Right lobe of liver (tissue), 6 donors: Measurements from ENCODE around the gene METRNL. TPM values are rescaled to one million over a fixed set of nuclear protein-coding genes. Genes with fewer than 3 reads are reported as not detected.

Experiments used
- ATAC-seq, 4 donors: fragments of 200-7000 bp; cut with Tn5 transposase; one replicate each; pipeline ENCODE4 v1.9.1; 2020; ENCODE audit warnings: mild to moderate bottlenecking in 4 of 4, moderate library complexity in 4 of 4
- DNase-seq, 3 donors: peaks; one replicate each; pipeline ENCODE4 v3.0.0-alpha.2; 2020
- H3K27ac ChIP-seq, 3 donors: fragments of 200-600 bp; one replicate each; pipeline ENCODE4 v1.8.0; 2022
- H3K27me3 ChIP-seq, 2 donors: fragments of 200-600 bp; one replicate each; pipeline ENCODE4 v1.8.0; 2022
- H3K36me3 ChIP-seq, 4 donors: fragments of 200-600 bp; sonication (generic) in 1 of 4; one replicate each; pipeline versions ENCODE4 v1.5.1 to v1.8.0; 2017 to 2022; ENCODE audit warnings: control low read depth in 1 of 4
- H3K4me1 ChIP-seq, 4 donors: fragments of 200-600 bp; sonication (generic) in 1 of 4; one replicate each; pipeline versions ENCODE4 v1.5.1 to v1.8.0; 2017 to 2022; ENCODE audit warnings: control low read depth in 1 of 4
- H3K4me3 ChIP-seq, 3 donors: fragments of 200-600 bp; one replicate each; pipeline ENCODE4 v1.8.0; 2022
- H3K9me3 ChIP-seq, 4 donors: fragments of 200-600 bp; sonication (generic) in 1 of 4; one replicate each; pipeline versions ENCODE4 v1.5.1 to v1.8.0; 2017 to 2022; ENCODE audit warnings: control low read depth in 1 of 4
- POLR2A ChIP-seq: fragments of 450-650 bp; IDR thresholded peaks from one replicate; pipeline ENCODE4 v1.6.1; 2017; ENCODE audit warnings: antibody characterized with exemption, mild to moderate bottlenecking
- WGBS: methylation state at CpG from one replicate; pipeline ENCODE4 v1.1.6; 2018; ENCODE audit warnings: low coverage, low lambda C conversion rate; ENCODE audit not compliant: insufficient coverage; ENCODE audit errors: missing lambda C conversion rate; 5-methylcytosine and 5-hydroxymethylcytosine counted together
- intact Hi-C, 2 donors: fragments of 100-400 bp; cut with DNase I; formaldehyde crosslinking; loops; one replicate each; pipeline versions ENCODE4 v1.11.2 to v1.14.1; 2022
- total RNA-seq, 6 experiments: library from RNA; depleted of rRNA in 2 of 6; stranded (reverse); fragments of >200 nt in 2 of 6; fragmentation: NEBNext Ultra II Directional in 3 of 6; extraction: Animal tissue kit (Norgen Biotek cat#: 25700) in 3 of 6; gene quantifications; one replicate each; pipeline versions ENCODE4 v1.1.0 to v1.2.4, GENCODE V29; 2016 to 2023
- TF ChIP-seq, protein P1 (sequence below), 4 donors: fragments of 200-600 bp in 3 of 4; fragments of 450-650 bp in 1 of 4; IDR thresholded peaks; one replicate each; pipeline versions ENCODE4 v1.5.1 to v1.8.0; 2016 to 2022; ENCODE audit warnings: antibody characterized with exemption in 4 of 4, mild to moderate bottlenecking in 2 of 4
- donor health status: DM: no; HTN: yes; CAD: no.
- donor health status: DM: no; HTN: no; CAD: no.
- donor health status: DM: no; HTN: no; CAD: no.
- donor health status: DM: no; HTN: yes; CAD: no.
- donor health status: DM: no; HTN: yes; CAD: no.

Gene METRNL
- total RNA-seq, 6 experiments from 2014 or later: 2.3 to 18.6 (median 5.9) TPM

GRCh38 chr17:83062818-83063671 is 16.4 kb upstream of the METRNL start:
- Histone ChIP-seq H3K27me3 (no peaks in the 10 kb centered on the region), H3K9me3 (no peaks in the 10 kb centered on the region), H3K27ac (no peak overlapping the region), H3K4me3 (no peak overlapping the region), H3K36me3 (no peaks in the 10 kb centered on the region), H3K4me1 (no peaks in the 10 kb centered on the region)
- intact Hi-C loops: no loop called here
- ATAC-seq (no peak), DNase-seq (peak; percentile 14 to 51 (median 45))
- WGBS: 87% methylated on average over 12 of the region's 30 CpGs
- TF ChIP-seq, protein P1, sequence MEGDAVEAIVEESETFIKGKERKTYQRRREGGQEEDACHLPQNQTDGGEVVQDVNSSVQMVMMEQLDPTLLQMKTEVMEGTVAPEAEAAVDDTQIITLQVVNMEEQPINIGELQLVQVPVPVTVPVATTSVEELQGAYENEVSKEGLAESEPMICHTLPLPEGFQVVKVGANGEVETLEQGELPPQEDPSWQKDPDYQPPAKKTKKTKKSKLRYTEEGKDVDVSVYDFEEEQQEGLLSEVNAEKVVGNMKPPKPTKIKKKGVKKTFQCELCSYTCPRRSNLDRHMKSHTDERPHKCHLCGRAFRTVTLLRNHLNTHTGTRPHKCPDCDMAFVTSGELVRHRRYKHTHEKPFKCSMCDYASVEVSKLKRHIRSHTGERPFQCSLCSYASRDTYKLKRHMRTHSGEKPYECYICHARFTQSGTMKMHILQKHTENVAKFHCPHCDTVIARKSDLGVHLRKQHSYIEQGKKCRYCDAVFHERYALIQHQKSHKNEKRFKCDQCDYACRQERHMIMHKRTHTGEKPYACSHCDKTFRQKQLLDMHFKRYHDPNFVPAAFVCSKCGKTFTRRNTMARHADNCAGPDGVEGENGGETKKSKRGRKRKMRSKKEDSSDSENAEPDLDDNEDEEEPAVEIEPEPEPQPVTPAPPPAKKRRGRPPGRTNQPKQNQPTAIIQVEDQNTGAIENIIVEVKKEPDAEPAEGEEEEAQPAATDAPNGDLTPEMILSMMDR (IDR thresholded peaks at IDR 0.05): no peak
- TF ChIP-seq POLR2A: no peak

DNA sequence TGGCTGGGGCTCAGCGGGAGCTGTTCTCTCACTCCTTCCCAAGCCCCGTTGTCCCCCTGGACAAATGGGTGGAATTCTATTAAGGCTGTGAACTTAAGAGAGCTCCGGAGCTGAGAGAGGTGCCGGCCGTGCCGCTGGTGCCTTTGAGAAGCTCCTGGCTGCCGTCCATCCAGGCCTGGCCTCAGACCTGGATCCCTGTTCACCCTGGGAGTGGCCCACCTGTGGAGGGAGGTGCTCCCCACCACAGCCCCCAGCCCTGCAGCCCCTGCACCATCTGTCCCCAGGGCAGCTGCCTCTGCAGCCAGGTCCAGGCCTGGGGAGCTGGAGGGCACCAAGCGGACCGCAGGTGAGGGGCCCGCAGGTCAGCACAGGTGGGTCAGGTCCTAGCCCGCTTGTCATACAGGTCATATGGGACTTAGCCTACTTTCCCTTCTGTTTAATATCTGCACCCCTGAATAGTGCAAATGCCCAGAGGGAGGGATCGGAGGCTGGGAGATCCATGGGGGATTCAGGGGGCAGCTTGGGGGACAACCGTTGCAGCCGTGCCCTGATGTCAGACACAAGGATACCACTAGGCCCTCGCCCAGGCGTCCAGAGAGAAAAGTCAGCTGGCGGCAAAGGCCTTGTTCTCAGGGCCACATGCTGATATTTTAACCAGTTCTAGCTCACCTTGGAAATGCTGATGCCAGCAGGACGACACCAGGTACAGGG is 15.2 kb upstream of the METRNL start:
- H3K36me3 ChIP-seq: no peaks in the 10 kb centered on the region
- H3K27ac ChIP-seq: no peak overlapping the region
- intact Hi-C loops: no loop called here
- H3K4me1 ChIP-seq: no peaks in the 10 kb centered on the region
- no peak overlapping the region for H3K4me3 ChIP-seq
- WGBS: 94% methylated on average over 11 of the region's 18 CpGs
- peak; percentile 14 to 49 (median 43) for DNase-seq
- no peak for TF ChIP-seq POLR2A
- TF ChIP-seq, protein P1 (IDR thresholded peaks at IDR 0.05): no peak
- ATAC-seq: no peak
- H3K9me3 ChIP-seq: no peaks in the 10 kb centered on the region
- no peaks in the 10 kb centered on the region for H3K27me3 ChIP-seq

- Histone ChIP-seq H3K27me3 (no peaks in the 10 kb centered on the region), H3K27ac (no peak overlapping the region), H3K4me1 (no peaks in the 10 kb centered on the region), H3K36me3 (no peaks in the 10 kb centered on the region), H3K4me3 (no peak overlapping the region), H3K9me3 (no peaks in the 10 kb centered on the region)
- intact Hi-C loops: no loop called here
- WGBS: 100% methylated on average over 4 of the region's 37 CpGs
- peak; percentile 13 to 74 (median 32) for ATAC-seq
- peak; percentile 58 to 68 (median 67) for DNase-seq
- no peak for TF ChIP-seq POLR2A
- TF ChIP-seq, protein P1 (IDR thresholded peaks at IDR 0.05): no peak
Measured at GRCh38 chr17:83064732-83065659, 14.4 kb upstream of the METRNL start.
